Neutrophil (primary cell): ENCODE measurements around the gene LRRN1.
"Not testable (repeated sequence)": the region's sequence is repeated elsewhere in the genome, so short reads cannot be mapped to it uniquely, and the experiment has no call there.

Experiments
- H3K27ac ChIP-seq: fragments of 200-600 bp; sonication (generic); 2 replicates; pipeline ENCODE4 v1.5.1; 2016; ENCODE audit warnings: mild to moderate bottlenecking, moderate library complexity
- H3K27me3 ChIP-seq: fragments of 200-600 bp; sonication (generic); 2 replicates; pipeline ENCODE4 v1.6.0; 2016; ENCODE audit warnings: mild to moderate bottlenecking
- H3K36me3 ChIP-seq: fragments of 200-600 bp; sonication (generic); 2 replicates; pipeline ENCODE4 v1.5.1; 2017
- H3K4me1 ChIP-seq, 2 experiments: fragments of 200-600 bp in 1 of 2; sonication (generic) in 1 of 2; 1 replicate in 1 of 2; 2 replicates in 1 of 2; pipeline versions ENCODE4 v1.5.1 to v1.6.1; 2013 to 2016; ENCODE audit warnings: low read depth in 1 of 2, low read length in 1 of 2, mild to moderate bottlenecking in 1 of 2, moderate library complexity in 1 of 2; ENCODE audit not compliant: control insufficient read depth in 1 of 2, insufficient read depth in 1 of 2
- H3K4me3 ChIP-seq, 2 experiments: fragments of 200-600 bp in 1 of 2; sonication (generic) in 1 of 2; 1 replicate in 1 of 2; 2 replicates in 1 of 2; pipeline ENCODE4 v1.5.1; 2013 to 2016; ENCODE audit warnings: low read depth in 1 of 2, low read length in 1 of 2, mild to moderate bottlenecking in 1 of 2, moderate library complexity in 1 of 2
- H3K9me3 ChIP-seq: fragments of 200-600 bp; sonication (generic); 2 replicates; pipeline ENCODE4 v1.5.1; 2016
- TF ChIP-seq, protein P1 (sequence below): fragments of 200-600 bp; sonication (generic); IDR thresholded peaks from 2 replicates; pipeline ENCODE4 v1.5.1; 2016; ENCODE audit warnings: antibody characterized with exemption

LRRN1 gene

DNA sequence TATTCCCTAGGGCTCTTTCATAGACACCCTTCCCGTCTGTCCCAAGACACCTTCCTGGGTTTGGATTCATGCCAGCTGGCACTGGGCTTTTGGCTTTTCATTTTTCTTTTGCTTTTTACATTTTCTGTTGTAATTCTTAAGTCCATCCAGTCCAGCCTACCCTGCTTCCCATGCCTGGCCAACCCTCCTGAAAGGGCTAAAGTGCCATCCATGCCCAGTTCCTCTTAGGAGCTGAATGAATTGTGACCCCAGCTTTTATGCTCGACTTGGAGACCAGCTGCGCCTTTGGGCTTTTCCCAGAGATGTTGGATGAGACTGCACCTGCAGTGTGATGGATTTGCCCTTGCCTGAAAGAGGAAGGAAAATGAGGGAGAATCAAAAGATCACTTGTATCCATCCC, 25.8 kb downstream of the LRRN1 start:
- H3K27ac ChIP-seq = no peak overlapping the region
- no peaks in the 10 kb centered on the region for H3K9me3 ChIP-seq
- TF ChIP-seq, protein P1, sequence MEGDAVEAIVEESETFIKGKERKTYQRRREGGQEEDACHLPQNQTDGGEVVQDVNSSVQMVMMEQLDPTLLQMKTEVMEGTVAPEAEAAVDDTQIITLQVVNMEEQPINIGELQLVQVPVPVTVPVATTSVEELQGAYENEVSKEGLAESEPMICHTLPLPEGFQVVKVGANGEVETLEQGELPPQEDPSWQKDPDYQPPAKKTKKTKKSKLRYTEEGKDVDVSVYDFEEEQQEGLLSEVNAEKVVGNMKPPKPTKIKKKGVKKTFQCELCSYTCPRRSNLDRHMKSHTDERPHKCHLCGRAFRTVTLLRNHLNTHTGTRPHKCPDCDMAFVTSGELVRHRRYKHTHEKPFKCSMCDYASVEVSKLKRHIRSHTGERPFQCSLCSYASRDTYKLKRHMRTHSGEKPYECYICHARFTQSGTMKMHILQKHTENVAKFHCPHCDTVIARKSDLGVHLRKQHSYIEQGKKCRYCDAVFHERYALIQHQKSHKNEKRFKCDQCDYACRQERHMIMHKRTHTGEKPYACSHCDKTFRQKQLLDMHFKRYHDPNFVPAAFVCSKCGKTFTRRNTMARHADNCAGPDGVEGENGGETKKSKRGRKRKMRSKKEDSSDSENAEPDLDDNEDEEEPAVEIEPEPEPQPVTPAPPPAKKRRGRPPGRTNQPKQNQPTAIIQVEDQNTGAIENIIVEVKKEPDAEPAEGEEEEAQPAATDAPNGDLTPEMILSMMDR = no peak
- no peaks in the 10 kb centered on the region for H3K36me3 ChIP-seq
- H3K27me3 ChIP-seq = no peaks in the 10 kb centered on the region
- H3K4me1 ChIP-seq = no peaks in the 10 kb centered on the region
- H3K4me3 ChIP-seq = no peak overlapping the region

DNA sequence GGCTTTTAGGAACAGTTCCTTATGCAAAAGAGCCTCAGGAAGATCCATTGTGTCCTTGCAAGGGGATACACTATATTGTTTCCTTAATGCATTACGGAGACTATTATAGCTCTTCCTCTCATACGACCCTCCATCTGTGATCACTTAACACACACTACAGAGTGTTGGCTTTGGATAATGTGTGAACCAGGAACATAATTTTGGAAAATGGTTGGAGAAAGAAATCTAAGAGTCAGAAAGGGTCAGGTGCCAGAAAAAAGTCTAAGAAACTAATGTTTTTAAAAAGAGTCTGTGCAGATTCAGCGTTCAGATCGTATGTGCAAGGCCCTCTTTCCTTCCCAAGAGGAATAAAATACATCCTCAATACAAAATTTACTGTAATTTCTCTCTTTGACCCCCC, 27.3 kb downstream of the LRRN1 start:
- H3K9me3 ChIP-seq = no peaks in the 10 kb centered on the region
- H3K4me1 ChIP-seq = no peaks in the 10 kb centered on the region
- no peak overlapping the region for H3K27ac ChIP-seq
- TF ChIP-seq, protein P1 = no peak
- no peaks in the 10 kb centered on the region for H3K27me3 ChIP-seq
- no peaks in the 10 kb centered on the region for H3K36me3 ChIP-seq
- no peak overlapping the region for H3K4me3 ChIP-seq

DNA sequence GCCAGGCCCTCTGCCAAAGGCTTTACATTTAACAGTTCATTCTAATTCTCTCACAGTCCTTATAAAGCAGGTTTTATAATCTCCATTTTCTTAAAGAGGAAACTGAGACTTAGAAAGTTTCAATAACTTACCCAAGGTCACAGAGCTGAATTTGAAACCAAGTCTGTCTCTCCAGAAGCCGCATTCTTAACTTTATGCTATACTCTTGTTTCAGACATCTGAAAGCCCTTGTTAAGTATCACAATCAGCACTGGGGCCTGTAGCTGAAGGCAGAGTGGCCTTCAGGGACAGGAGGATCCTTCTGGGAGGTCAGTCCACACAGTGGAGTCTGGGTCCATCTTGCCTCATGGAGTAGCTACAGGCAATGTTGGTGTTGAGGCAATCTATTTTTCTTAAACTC, 27.9 kb downstream of the LRRN1 start:
- Histone ChIP-seq H3K27me3 (no peaks in the 10 kb centered on the region), H3K4me1 (no peaks in the 10 kb centered on the region), H3K36me3 (no peaks in the 10 kb centered on the region), H3K4me3 (no peak overlapping the region), H3K27ac (no peak overlapping the region), H3K9me3 (no peaks in the 10 kb centered on the region)
- TF ChIP-seq, protein P1 = no peak

DNA sequence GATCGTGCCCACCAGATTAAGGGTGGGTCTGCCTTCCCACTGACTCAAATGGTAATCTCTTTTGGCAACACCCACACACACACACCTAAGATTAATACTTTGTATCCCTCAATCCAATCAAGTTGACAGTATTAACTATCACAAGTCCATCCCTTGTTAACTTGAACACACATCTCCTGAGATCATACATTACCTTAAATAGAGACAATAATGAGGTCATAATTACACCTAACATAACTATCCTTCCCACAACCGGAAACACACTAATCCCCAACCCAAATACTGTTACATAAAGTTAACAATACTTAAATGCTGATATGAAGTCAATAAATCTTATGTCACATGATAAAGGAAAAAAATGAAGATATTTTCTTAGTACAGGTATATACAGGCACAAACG, 29.2 kb downstream of the LRRN1 start:
- H3K4me3 ChIP-seq, H3K27me3 ChIP-seq, H3K27ac ChIP-seq, H3K36me3 ChIP-seq, H3K9me3 ChIP-seq, H3K4me1 ChIP-seq: not testable (repeated sequence)

DNA sequence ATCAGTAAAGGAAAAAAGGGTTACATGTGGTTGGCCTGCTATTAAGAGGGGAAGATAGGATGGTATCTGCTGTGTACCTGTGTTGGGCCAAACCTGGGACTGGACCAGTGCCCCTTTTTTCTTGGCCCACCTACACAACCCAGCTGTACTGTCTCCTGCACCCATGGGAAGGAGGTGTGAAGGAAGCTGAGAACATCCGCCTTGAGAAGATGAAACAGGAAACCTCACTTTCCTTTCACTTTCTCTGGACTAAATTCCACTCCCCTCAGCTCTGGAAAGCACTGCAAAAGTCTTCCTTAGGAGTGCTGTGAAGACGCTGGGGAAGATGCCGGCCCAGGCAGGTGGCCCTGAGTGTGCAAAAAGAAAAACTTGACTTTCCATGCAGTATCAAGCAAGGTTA, 37.6 kb downstream of the LRRN1 start:
- Histone ChIP-seq H3K9me3 (no peaks in the 10 kb centered on the region), H3K27ac (peak overlapping the region; percentile 67), H3K4me1 (peaks cover 11 to 16% of the 10 kb centered on the region in 2 experiments), H3K36me3 (no peaks in the 10 kb centered on the region), H3K27me3 (no peaks in the 10 kb centered on the region), H3K4me3 (no peak overlapping the region)
- TF ChIP-seq, protein P1 = no peak

DNA sequence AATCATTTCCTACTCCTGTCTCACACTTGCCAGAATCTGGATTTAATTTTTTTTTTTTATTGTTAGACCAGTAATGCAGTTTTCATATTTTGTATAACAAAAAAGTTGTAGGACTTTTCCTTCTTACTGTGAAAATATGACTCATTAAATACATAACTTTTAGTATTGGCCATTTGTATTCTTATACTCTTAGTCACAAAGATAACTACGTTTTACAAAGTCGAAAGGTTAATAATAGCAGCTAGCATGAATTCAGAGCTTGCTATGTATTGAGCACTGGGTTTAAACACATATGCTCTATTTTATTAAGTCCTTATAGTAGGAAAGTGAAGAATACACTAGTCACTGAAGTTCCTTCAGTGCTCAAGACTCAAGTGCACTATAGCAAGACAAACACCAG, 43.1 kb downstream of the LRRN1 start:
- H3K9me3 ChIP-seq = no peaks in the 10 kb centered on the region
- H3K27me3 ChIP-seq = no peaks in the 10 kb centered on the region
- H3K36me3 ChIP-seq = peaks cover 19% of the 10 kb centered on the region
- peaks cover 0 to under 1% of the 10 kb centered on the region in 2 experiments for H3K4me1 ChIP-seq
- H3K27ac ChIP-seq = no peak overlapping the region
- H3K4me3 ChIP-seq = no peak overlapping the region
- TF ChIP-seq, protein P1 = no peak
